K562 (cell line): Measurements from ENCODE around the gene PMIS2. TPM values are rescaled to one million over a fixed set of nuclear protein-coding genes. Genes with fewer than 3 reads are reported as not detected.

ENCODE experiments used
- CAMTA2 ChIP-seq: fragments of 250-450 bp; sonication (Bioruptor Pico); conservative IDR thresholded peaks from 2 replicates; pipeline ENCODE4 v1.5.1; 2022
- GATAD2B ChIP-seq: fragments of 450-650 bp; IDR thresholded peaks from 2 replicates; pipeline ENCODE4 v1.6.1; 2017; ENCODE audit warnings: mild to moderate bottlenecking, borderline replicate concordance
- HDAC8 ChIP-seq: fragments of 450-650 bp; IDR thresholded peaks from 2 replicates; pipeline ENCODE4 v1.6.1; 2016; ENCODE audit warnings: mild to moderate bottlenecking, missing genetic modification characterization, moderate library complexity, missing compliant biosample characterization
- HDGF ChIP-seq: fragments of 450-650 bp; IDR thresholded peaks from 2 replicates; pipeline ENCODE4 v1.6.1; 2016
- HMGN3 ChIP-seq: IDR thresholded peaks from 2 replicates; pipeline ENCODE4 v1.6.1; 2011; ENCODE audit warnings: borderline replicate concordance, low read depth, mild to moderate bottlenecking, mixed read lengths, low read length; ENCODE audit not compliant: insufficient read length; ENCODE audit errors: extremely low read depth
- MAFF ChIP-seq: IDR thresholded peaks from 2 replicates; pipeline ENCODE4 v1.6.1; 2012; ENCODE audit warnings: low read length, improper control_type of control experiment
- NEUROD1 ChIP-seq: fragments of 150-350 bp; IDR thresholded peaks from 2 replicates; pipeline ENCODE4 v1.6.1; 2014; ENCODE audit warnings: borderline replicate concordance, low read length, low read depth; ENCODE audit not compliant: partially characterized antibody
- PTTG1 ChIP-seq: fragments of 450-650 bp; IDR thresholded peaks from 2 replicates; pipeline ENCODE4 v1.6.1; 2016; ENCODE audit warnings: low read depth, mild to moderate bottlenecking, missing genetic modification characterization, missing compliant biosample characterization
- PYGO2 ChIP-seq: fragments of 450-650 bp; IDR thresholded peaks from 2 replicates; pipeline ENCODE4 v1.6.1; 2016; ENCODE audit warnings: mild to moderate bottlenecking, missing genetic modification characterization, moderate library complexity, missing compliant biosample characterization
- SMAD3 ChIP-seq: fragments of 450-650 bp; formaldehyde crosslinking; conservative IDR thresholded peaks from 2 replicates; pipeline ENCODE4 v1.4.0; 2020; ENCODE audit warnings: mild to moderate bottlenecking
- TAF1 ChIP-seq: IDR thresholded peaks from 2 replicates; pipeline ENCODE4 v1.6.1; 2011; ENCODE audit warnings: mild to moderate bottlenecking, low read length, moderate library complexity; ENCODE audit not compliant: insufficient read depth, control insufficient read depth, severe bottlenecking; ENCODE audit errors: extremely low read depth
- TAF7 ChIP-seq: fragments of 450-650 bp; IDR thresholded peaks from 2 replicates; pipeline ENCODE4 v1.6.1; 2016; ENCODE audit warnings: missing genetic modification characterization, missing compliant biosample characterization
- TCF3 ChIP-seq: sonication (generic); formaldehyde crosslinking; IDR thresholded peaks from 2 replicates; pipeline ENCODE4 v1.4.0; 2020; ENCODE audit warnings: mild to moderate bottlenecking, missing genetic modification reagents
- TEAD4 ChIP-seq, 2 experiments: sonication (generic) in 1 of 2; formaldehyde crosslinking in 1 of 2; IDR thresholded peaks; 2 replicates each; pipeline versions ENCODE4 v1.6.1 to v1.8.0; 2012 to 2022; ENCODE audit warnings: borderline replicate concordance in 1 of 2, inconsistent platforms in 1 of 2, low read length in 1 of 2, mild to moderate bottlenecking in 1 of 2, missing genetic modification reagents in 1 of 2
- ZFPM2 ChIP-seq: fragments of 250-450 bp; sonication (Bioruptor Pico); IDR thresholded peaks from 2 replicates; pipeline ENCODE4 v1.5.1; 2022; ENCODE audit warnings: mild to moderate bottlenecking
- ZNF134 ChIP-seq: fragments of 250-450 bp; sonication (Bioruptor Pico); conservative IDR thresholded peaks from 2 replicates; pipeline ENCODE4 v1.4.0; 2020
- ZNF24 ChIP-seq: fragments of 450-650 bp; IDR thresholded peaks from 2 replicates; pipeline ENCODE4 v1.6.1; 2016
- ZNF3 ChIP-seq: fragments of 250-450 bp; sonication (Bioruptor Pico); IDR thresholded peaks from 2 replicates; pipeline ENCODE4 v1.5.0; 2021; ENCODE audit warnings: mild to moderate bottlenecking, moderate library complexity
- ZNF764 ChIP-seq: fragments of 250-450 bp; sonication (Bioruptor Pico); IDR thresholded peaks from 2 replicates; pipeline ENCODE4 v1.4.0; 2020; ENCODE audit warnings: low read depth, mild to moderate bottlenecking, moderate library complexity
- polyA plus RNA-seq, 8 experiments: library from polyadenylated mRNA; depleted of rRNA in 4 of 8; stranded (reverse) in 5 of 8; unstranded in 3 of 8; fragments of >200 nt; fragmentation: Nextera tagmentation in 2 of 8; fragmentation: Illumina TruSeq in 1 of 8; extraction: Ambion mirVana in 2 of 8; extraction: Trizol in 1 of 8; gene quantifications; 2 replicates each; pipeline versions ENCODE4 v1.2.1 to v1.2.3, GENCODE V29; 2011 to 2014; ENCODE audit warnings: inconsistent platforms in 1 of 8, missing spikeins in 1 of 8
- total RNA-seq, 7 experiments: library from RNA; depleted of rRNA in 6 of 7; stranded (reverse); fragments of >200 nt in 6 of 7; fragmentation: Illumina TruSeq in 2 of 7; extraction: Trizol in 2 of 7; gene quantifications; 2 replicates each; pipeline versions ENCODE4 v1.2.1 to v1.2.3, GENCODE V29; 2011 to 2021; ENCODE audit warnings: low replicate concordance in 1 of 7
- TF ChIP-seq, protein P1 (sequence below): fragments of 450-650 bp; formaldehyde crosslinking; IDR thresholded peaks from 2 replicates; pipeline ENCODE4 v1.4.0; 2020; ENCODE audit warnings: mild to moderate bottlenecking, mixed read lengths
- TF ChIP-seq, protein P2 (sequence below): sonication (generic); formaldehyde crosslinking; IDR thresholded peaks from 2 replicates; pipeline ENCODE4 v1.8.0; 2022; ENCODE audit warnings: missing genetic modification reagents, mild to moderate bottlenecking, moderate library complexity, borderline replicate concordance
- TF ChIP-seq, protein P3 (sequence below): conservative IDR thresholded peaks from 2 replicates; pipeline ENCODE4 v1.6.1; 2011; ENCODE audit warnings: low read depth, mild to moderate bottlenecking, low read length; ENCODE audit not compliant: control insufficient read depth
- TF ChIP-seq, protein P4 (sequence below): fragments of 450-650 bp; formaldehyde crosslinking; IDR thresholded peaks from 2 replicates; pipeline ENCODE4 v1.4.0; 2020; ENCODE audit warnings: mild to moderate bottlenecking, moderate library complexity

Gene PMIS2
- total and polyA plus RNA-seq, 9 of the 15 experiments (the other 6 are each of a cell fraction or from before 2014, with no cell fraction given) = not detected

DNA sequence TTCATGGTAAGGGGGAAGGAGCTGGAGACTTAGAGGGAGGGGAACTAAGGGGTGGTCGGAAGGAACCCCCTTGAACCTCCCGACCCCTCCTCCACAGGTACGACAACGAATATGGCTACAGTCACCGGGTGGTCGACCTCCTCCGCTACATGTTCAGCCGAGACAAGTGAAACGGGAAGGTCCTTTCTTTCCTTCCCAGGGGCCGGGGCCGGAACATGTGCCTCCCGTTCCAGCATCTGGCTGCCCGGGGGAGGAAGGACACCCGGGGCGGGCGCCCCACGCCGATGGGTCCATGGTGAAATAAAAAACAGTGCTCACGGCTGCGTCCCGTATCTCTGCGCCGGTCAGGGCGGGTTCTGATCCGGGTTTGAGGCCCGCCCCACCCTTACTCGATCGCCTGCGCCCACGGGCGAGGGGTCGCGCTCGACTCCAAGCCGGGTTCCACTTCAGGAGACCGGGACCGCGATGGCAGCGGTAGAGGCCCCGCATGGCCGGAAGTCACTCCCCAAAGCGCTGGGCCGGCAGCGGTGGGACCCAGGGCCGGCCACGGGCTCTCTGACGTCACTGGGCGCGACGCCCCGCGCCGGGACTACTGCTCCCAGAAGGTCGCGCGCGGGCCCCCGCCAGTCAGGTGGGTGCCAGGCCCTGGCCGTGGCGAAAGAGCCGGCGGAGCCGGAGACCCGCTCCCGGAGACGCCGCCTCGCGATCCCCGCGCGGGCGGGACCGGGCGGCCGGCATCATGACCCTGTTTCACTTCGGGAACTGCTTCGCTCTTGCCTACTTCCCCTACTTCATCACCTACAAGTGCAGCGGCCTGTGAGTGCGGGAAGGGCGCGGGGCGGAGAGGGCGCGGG, 40.7 kb upstream of the PMIS2 start, which contains the start of gene TMEM147 (continued):
- TF ChIP-seq TEAD4 (IDR thresholded peaks at IDR 0.05; ENCODE audit: low read length) = no peak
- TF ChIP-seq TEAD4 (CRISPR knock-in tag; IDR thresholded peaks at IDR 0.05; ENCODE audit: borderline replicate concordance) = no peak
- no peak for TF ChIP-seq ZNF24
- TF ChIP-seq ZNF134 (CRISPR knock-in tag) = no peak
- TF ChIP-seq GATAD2B = no peak
- TF ChIP-seq MAFF = no peak
- TF ChIP-seq, protein P1, sequence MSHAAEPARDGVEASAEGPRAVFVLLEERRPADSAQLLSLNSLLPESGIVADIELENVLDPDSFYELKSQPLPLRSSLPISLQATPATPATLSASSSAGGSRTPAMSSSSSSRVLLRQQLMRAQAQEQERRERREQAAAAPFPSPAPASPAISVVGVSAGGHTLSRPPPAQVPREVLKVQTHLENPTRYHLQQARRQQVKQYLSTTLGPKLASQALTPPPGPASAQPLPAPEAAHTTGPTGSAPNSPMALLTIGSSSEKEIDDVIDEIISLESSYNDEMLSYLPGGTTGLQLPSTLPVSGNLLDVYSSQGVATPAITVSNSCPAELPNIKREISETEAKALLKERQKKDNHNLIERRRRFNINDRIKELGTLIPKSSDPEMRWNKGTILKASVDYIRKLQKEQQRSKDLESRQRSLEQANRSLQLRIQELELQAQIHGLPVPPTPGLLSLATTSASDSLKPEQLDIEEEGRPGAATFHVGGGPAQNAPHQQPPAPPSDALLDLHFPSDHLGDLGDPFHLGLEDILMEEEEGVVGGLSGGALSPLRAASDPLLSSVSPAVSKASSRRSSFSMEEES = no peak
- TF ChIP-seq PYGO2 (tag) = no peak
- no peak for TF ChIP-seq PTTG1
- TF ChIP-seq, protein P2, sequence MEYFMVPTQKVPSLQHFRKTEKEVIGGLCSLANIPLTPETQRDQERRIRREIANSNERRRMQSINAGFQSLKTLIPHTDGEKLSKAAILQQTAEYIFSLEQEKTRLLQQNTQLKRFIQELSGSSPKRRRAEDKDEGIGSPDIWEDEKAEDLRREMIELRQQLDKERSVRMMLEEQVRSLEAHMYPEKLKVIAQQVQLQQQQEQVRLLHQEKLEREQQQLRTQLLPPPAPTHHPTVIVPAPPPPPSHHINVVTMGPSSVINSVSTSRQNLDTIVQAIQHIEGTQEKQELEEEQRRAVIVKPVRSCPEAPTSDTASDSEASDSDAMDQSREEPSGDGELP = peak; percentile 86
- TF ChIP-seq, protein P3, sequence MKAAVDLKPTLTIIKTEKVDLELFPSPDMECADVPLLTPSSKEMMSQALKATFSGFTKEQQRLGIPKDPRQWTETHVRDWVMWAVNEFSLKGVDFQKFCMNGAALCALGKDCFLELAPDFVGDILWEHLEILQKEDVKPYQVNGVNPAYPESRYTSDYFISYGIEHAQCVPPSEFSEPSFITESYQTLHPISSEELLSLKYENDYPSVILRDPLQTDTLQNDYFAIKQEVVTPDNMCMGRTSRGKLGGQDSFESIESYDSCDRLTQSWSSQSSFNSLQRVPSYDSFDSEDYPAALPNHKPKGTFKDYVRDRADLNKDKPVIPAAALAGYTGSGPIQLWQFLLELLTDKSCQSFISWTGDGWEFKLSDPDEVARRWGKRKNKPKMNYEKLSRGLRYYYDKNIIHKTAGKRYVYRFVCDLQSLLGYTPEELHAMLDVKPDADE = peak; percentile 96
- no peak for TF ChIP-seq TAF7
- TF ChIP-seq TCF3 (CRISPR knock-in tag) = no peak
- TF ChIP-seq HMGN3 = no peak
- TF ChIP-seq SMAD3 (CRISPR knock-in tag) = 0 out of 2 replicates have a peak, but pooled peaks have one; percentile 46
- TF ChIP-seq HDGF = no peak
- 0 out of 2 replicates have a peak, but pooled peaks have one; percentile 18 for TF ChIP-seq HDAC8 (tag)
- TF ChIP-seq TAF1 = peak; percentile 80
- TF ChIP-seq ZNF3 (CRISPR knock-in tag) = no peak
- no peak for TF ChIP-seq NEUROD1
- no peak for TF ChIP-seq ZFPM2 (CRISPR knock-in tag)
- TF ChIP-seq CAMTA2 = no peak
- TF ChIP-seq ZNF764 (CRISPR knock-in tag) = no peak
- TF ChIP-seq, protein P4, sequence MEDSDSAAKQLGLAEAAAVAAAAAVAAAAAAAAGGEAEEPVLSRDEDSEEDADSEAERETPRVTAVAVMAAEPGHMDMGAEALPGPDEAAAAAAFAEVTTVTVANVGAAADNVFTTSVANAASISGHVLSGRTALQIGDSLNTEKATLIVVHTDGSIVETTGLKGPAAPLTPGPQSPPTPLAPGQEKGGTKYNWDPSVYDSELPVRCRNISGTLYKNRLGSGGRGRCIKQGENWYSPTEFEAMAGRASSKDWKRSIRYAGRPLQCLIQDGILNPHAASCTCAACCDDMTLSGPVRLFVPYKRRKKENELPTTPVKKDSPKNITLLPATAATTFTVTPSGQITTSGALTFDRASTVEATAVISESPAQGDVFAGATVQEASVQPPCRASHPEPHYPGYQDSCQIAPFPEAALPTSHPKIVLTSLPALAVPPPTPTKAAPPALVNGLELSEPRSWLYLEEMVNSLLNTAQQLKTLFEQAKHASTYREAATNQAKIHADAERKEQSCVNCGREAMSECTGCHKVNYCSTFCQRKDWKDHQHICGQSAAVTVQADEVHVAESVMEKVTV = no peak
